ENCODE measurements around the gene RGP1. TPM values are rescaled to one million over a fixed set of nuclear protein-coding genes. Genes with fewer than 3 reads are reported as not detected.
A peak's percentile ranks its signal among the peaks of the same experiment; 100 is the strongest.

RGP1 gene
- total RNA-seq, 1 donor from 2014 or later, result 24.8 TPM

DNA sequence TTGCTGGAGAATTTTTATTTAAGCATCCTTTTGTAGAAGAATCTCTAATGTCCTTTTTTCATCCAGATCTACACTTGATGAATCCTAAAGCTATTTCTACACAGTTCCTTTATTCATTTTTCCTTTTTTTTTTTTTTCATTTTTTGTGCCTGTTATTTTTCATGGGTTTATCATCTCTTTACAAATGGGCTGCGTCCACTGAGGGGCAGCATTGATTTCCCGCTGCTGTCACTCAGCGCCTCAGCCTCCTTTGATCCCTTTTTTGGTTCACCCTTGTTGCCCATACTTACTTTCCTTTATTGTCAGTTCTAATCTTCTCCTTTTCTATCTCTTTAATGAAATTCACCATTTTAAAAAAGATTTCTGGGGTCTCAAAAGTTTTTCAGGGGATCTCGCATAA is 10.7 kb downstream of the RGP1 start:
- Histone ChIP-seq H3K4me3 (no peak overlapping the region), H3K27ac (peak overlapping the region; percentile 98), H3K9me3 (no peaks in the 10 kb centered on the region), H3K4me1 (peaks cover 5 to 31% of the 10 kb centered on the region in 2 donors), H3K27me3 (no peaks in the 10 kb centered on the region), H3K36me3 (no peaks in the 10 kb centered on the region)
- TF ChIP-seq, protein P1, sequence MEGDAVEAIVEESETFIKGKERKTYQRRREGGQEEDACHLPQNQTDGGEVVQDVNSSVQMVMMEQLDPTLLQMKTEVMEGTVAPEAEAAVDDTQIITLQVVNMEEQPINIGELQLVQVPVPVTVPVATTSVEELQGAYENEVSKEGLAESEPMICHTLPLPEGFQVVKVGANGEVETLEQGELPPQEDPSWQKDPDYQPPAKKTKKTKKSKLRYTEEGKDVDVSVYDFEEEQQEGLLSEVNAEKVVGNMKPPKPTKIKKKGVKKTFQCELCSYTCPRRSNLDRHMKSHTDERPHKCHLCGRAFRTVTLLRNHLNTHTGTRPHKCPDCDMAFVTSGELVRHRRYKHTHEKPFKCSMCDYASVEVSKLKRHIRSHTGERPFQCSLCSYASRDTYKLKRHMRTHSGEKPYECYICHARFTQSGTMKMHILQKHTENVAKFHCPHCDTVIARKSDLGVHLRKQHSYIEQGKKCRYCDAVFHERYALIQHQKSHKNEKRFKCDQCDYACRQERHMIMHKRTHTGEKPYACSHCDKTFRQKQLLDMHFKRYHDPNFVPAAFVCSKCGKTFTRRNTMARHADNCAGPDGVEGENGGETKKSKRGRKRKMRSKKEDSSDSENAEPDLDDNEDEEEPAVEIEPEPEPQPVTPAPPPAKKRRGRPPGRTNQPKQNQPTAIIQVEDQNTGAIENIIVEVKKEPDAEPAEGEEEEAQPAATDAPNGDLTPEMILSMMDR (IDR thresholded peaks at IDR 0.05), result no peak
- no peak for DNase-seq (ENCODE audit: low spot score in 2 of 2)
- intact Hi-C loops (cut with DNase I), result loop anchor here (5.0 kb wide), 1 partner anchor 68 kb away; the partner anchor contains the start of genes FAM221B and TMEM8B

DNA sequence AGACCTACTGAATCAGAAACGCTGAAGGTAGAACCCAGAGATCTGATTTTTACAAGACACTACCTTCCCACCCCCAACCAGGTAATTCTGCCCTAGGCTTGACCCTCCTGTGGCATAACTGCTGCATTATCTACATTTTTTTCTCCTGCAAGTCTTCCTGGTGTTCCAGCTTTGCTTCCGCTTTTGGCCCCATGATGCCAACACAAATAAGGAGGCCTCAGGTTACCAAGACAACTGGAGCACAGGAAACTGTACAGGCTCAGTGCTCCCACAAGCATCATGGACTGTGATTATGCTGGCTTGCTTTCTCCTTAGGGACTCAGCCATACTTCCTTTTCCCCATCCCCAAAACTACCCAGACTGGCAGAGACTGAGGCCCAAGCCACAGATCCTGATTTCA is 11.6 kb downstream of the RGP1 start:
- H3K27ac ChIP-seq, result peak overlapping the region; percentile 35 to 98
- peak in 1 of 2 donors; percentile 73 for DNase-seq (ENCODE audit: low spot score in 2 of 2)
- TF ChIP-seq, protein P1 (IDR thresholded peaks at IDR 0.05), result no peak
- no peaks in the 10 kb centered on the region for H3K36me3 ChIP-seq
- H3K9me3 ChIP-seq, result no peaks in the 10 kb centered on the region
- no peak overlapping the region for H3K4me3 ChIP-seq
- intact Hi-C loops (cut with DNase I), result no loop called here
- no peaks in the 10 kb centered on the region for H3K27me3 ChIP-seq
- peaks cover 5 to 31% of the 10 kb centered on the region in 2 donors for H3K4me1 ChIP-seq

DNA sequence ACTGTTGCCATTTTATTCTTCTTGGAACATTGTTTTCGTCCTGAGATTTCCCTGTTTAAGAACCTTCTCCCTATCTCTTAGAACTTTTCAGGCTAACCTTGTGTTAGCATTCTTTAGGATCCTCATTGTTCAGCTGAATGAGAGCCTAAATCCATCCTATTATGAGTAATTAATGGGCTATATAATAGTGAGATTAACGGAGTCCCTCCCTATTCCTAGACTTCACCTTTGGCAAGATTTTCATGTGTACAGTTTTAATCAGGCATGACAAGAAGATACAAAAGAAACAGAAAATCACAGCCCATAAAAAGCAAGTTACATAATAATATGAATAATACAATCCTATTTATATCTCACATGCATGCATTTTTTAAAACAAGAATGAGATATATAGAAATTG is 14.1 kb downstream of the RGP1 start:
- H3K4me1 ChIP-seq, result peaks cover 0 to 22% of the 10 kb centered on the region in 2 donors
- H3K36me3 ChIP-seq, result no peaks in the 10 kb centered on the region
- H3K4me3 ChIP-seq, result no peak overlapping the region
- no peaks in the 10 kb centered on the region for H3K9me3 ChIP-seq
- TF ChIP-seq, protein P1 (IDR thresholded peaks at IDR 0.05), result no peak
- H3K27ac ChIP-seq, result no peak overlapping the region
- no peaks in the 10 kb centered on the region for H3K27me3 ChIP-seq
- intact Hi-C loops (cut with DNase I), result no loop called here
- DNase-seq (ENCODE audit: low spot score in 2 of 2), result no peak

DNA sequence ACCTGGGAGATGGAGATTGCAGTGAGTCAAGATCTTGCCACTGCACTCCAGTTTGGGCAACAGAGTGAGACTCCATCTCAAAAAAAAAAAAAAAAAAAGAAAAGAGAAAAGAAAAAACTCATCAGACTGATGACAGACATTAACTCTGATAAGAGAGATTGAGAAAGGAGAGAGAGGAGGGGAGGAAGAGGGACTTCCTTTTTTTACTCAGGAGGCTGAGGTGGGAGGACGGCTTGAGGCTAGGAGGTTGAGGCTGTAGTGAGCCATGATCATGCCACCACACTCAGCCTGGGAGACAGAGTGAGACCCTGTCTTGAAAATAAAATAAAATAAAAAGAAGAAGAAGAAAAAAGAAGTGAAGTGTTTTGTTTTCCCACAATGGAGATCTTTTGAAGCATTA is 14.7 kb downstream of the RGP1 start:
- no peak overlapping the region for H3K27ac ChIP-seq
- intact Hi-C loops (cut with DNase I), result no loop called here
- DNase-seq (ENCODE audit: low spot score in 2 of 2), result no peak
- peaks cover 0 to 16% of the 10 kb centered on the region in 2 donors for H3K4me1 ChIP-seq
- TF ChIP-seq, protein P1 (IDR thresholded peaks at IDR 0.05), result no peak
- H3K4me3 ChIP-seq, result no peak overlapping the region
- no peaks in the 10 kb centered on the region for H3K27me3 ChIP-seq
- no peaks in the 10 kb centered on the region for H3K36me3 ChIP-seq
- no peaks in the 10 kb centered on the region for H3K9me3 ChIP-seq

DNA sequence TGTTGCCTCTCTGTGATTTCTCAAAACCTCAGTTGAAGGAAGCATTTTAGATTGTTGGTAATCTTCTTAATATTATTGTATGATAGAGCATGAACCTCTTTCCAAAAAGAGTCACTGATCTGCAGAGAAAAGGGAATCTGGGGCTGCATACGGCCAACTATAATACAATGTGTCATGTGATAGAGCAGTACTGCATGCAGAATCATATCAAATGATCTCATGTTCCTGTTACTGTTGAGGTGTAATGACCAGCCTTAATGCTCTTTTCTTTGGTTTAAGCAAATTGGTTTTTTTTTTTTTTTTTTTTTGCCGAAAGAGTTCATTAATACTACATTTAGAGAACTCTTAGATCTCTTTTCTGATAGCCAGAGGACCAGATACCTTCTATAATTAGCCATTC is 17.9 kb downstream of the RGP1 start:
- Histone ChIP-seq H3K36me3 (no peaks in the 10 kb centered on the region), H3K27me3 (no peaks in the 10 kb centered on the region), H3K4me1 (peaks cover 6 to 12% of the 10 kb centered on the region in 2 donors), H3K27ac (no peak overlapping the region), H3K9me3 (no peaks in the 10 kb centered on the region), H3K4me3 (no peak overlapping the region)
- TF ChIP-seq, protein P1 (IDR thresholded peaks at IDR 0.05), result no peak
- DNase-seq (ENCODE audit: low spot score in 2 of 2), result no peak
- intact Hi-C loops (cut with DNase I), result no loop called here

DNA sequence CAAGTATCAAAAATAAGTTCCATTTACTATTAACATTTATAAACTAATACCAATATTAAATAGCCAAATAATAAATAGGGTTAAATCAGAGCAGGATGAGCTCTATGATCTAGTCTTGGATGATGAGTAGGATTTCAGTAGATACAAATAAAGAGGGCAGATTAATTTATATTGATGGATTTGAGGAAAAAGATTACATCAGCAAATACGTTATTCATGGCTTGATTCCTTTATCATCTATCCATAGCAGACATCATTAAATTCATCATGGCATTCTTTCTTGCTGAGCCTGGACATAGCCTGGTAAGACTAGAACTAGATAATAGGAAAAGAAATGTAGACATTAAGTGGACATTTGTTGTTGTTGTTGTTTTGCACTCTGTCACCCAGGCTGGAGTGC is 18.4 kb downstream of the RGP1 start:
- TF ChIP-seq, protein P1 (IDR thresholded peaks at IDR 0.05), result no peak
- no peaks in the 10 kb centered on the region for H3K36me3 ChIP-seq
- no peak overlapping the region for H3K4me3 ChIP-seq
- no peaks in the 10 kb centered on the region for H3K9me3 ChIP-seq
- H3K4me1 ChIP-seq, result peaks cover 6 to 13% of the 10 kb centered on the region in 2 donors
- H3K27me3 ChIP-seq, result no peaks in the 10 kb centered on the region
- no peak for DNase-seq (ENCODE audit: low spot score in 2 of 2)
- intact Hi-C loops (cut with DNase I), result no loop called here
- H3K27ac ChIP-seq, result no peak overlapping the region
